HG03097 (cell line): ENCODE data around the gene ATG4A.

Experiments
- ATAC-seq: cut with Tn5 transposase; IDR thresholded peaks from one replicate; pipeline ENCODE4 v1.9.1; 2021; ENCODE audit not compliant: unreplicated experiment, low FRiP score

ATG4A gene

GRCh38 chrX:108121291-108121690, 29.7 kb downstream of the ATG4A start:
- ATAC-seq, result no peak

- ATAC-seq, result no peak
Measured at GRCh38 chrX:108122748-108123147, 31.2 kb downstream of the ATG4A start.

DNA sequence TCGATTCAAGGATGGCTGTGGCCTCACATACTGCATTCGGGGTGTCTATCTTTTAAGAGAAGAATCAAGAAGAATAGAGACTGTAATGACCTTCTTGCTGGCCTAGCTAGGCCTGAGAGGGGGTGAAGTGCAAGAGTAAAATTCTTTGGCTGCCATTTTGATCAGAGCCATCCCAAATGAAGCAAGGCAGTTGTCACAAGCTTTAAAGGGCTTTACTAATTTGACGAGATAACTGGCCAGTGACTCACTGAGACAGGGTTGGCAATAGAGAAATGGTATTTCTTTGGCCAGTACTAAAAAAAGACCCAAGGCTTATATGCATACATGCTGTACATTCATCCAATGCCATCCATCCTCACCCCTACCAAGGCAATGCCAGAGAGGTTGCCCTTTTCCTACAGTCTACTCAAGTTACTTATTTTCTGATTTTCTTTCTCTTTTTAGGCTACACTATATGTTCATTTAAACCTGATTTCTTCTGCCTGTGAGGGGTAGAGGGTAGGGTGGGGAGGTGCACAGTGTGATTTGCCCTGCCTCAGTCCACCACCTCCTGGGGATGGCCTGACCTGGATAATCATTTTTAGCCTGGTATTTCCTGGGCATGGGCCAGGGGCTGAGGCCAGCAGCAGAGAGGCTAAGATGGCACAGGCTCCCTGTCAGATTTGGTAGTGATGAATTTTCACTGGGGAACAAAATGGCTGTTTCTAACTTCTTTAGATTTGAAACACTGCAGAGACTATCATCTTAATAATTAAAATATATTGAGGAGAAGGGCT, 32.2 kb downstream of the ATG4A start:
- no peak for ATAC-seq

GRCh38 chrX:108126661-108127060, 35.1 kb downstream of the ATG4A start:
- no peak for ATAC-seq

- no peak for ATAC-seq
Measured at GRCh38 chrX:108127152-108127551, 35.6 kb downstream of the ATG4A start.

- no peak for ATAC-seq
Measured at GRCh38 chrX:108130889-108131288, 39.3 kb downstream of the ATG4A start.

DNA sequence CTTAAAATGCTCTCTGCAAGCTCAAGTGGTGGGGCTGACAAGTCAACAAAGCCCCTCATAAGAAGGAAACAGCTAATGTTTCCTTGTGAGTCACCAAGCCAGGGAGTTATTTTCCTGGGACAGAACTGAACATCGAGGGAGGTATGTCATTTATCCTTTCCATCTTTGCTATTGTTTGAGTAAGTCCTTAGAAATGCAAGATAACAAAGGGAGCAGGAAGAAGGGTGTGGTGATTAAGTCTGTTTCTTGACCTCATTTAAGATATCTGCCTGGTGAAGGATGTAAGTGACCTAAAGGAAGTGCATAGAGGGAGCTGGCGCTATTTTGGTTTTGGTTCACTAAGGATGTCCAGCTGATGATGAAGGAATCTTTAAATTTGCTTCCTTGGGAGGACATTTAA, 39.9 kb downstream of the ATG4A start:
- no peak for ATAC-seq

DNA sequence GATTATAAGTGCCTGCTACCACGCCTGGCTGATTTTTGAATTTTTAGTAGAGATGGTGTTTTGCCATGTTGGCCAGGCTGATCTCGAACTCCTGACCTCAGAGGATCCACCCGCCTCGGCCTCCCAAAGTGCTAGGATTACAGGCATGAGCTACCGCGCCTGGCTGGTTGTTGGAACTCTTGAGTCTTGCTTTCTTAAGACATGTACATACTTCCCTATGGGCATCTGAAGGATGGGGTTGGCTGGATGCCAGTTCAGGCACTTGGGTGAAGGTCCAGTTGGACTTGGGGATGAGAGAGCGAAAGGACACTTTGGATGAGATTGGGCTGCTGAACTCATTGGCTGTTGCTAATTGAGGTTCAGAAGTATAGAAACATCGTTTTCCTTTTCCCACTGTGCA, 40.5 kb downstream of the ATG4A start:
- ATAC-seq, result no peak

DNA sequence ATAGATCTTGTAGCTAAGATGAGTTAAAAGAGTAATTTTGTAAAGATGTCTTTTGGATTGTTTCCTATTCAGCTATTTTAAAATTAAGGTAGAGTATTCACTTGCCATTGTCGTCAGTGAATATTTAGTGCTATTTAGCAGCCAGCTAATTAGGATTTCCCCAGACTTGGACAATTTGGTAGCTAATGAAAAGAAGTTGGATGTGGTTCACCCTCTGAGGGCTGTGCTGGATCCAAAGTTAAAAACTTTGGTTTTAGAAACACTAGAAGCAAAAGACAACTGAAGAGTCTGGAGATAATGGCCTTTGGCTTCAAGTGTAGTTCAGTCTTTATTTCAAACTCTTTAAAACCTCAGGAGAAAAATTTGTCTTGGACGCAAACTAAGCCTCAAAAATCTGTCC, 41.3 kb downstream of the ATG4A start:
- no peak for ATAC-seq

- ATAC-seq, result no peak
Measured at GRCh38 chrX:108134724-108135123, 43.1 kb downstream of the ATG4A start.

DNA sequence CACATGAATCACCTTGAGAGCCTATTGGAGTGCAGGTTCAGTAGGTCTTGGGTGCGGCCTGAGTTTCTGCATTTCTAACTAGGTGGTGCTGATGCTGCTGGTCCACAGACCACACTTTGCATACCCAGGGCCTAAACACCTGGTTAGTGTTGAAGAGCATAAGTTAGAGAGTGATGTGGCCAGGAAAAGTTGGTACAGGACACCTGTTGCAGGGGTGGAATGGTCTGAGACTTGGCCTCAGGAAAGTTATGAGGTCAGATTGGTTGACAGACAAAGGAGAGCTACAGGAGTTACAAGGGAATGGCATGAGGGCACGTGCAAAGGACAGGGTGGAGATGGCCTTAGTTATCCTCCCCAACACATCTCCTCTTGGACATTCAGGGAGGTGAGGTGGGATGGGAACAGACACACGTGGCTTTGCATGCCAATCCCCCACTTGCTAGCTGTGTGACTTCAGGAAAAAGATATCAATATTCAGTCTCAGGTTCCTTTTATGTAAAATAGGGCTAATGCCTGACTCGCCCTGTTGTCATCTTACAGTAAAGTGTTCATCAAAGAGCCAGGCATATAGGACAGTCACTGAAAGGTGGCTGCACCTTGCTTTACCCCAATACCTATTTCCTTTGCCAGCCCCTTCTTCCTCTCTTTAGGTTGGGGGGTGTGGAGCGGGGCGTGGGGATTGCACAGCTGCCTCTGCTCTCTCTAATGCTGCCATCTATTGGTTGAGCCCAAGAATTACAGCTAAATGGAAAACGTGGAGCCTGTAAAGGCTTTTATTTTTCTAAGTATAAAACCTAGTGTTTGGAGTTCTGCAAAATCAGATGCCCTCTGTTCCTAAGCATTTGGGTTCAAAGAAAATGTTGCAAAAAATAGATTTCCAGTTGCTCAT, 47.5 kb downstream of the ATG4A start:
- ATAC-seq, result no peak

DNA sequence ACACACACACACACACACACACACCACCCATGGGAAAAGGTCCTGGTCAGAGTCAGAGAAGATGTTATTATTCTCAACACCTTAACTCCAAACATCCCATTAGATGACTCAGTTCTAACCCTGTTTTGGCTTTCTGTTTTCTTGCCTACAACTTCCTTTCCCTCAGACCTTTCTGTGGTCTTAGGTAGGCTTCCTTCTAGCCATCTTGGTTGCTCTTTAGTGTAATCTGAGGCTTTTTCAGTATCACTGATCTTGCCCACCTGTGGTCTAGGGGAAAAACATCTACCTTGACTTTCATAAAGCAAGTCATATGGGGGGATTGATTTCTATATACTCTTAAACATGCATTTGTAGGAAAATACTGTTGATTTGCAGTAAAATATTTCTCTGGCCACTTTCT, 56.9 kb downstream of the ATG4A start:
- peak; percentile 93 for ATAC-seq

- no peak for ATAC-seq
Measured at GRCh38 chrX:108156082-108156481, 64.5 kb downstream of the ATG4A start.

GRCh38 chrX:108156934-108157466, 65.4 kb downstream of the ATG4A start:
- ATAC-seq, result no peak

- ATAC-seq, result no peak
Measured at GRCh38 chrX:108157628-108158027, 66.0 kb downstream of the ATG4A start.

DNA sequence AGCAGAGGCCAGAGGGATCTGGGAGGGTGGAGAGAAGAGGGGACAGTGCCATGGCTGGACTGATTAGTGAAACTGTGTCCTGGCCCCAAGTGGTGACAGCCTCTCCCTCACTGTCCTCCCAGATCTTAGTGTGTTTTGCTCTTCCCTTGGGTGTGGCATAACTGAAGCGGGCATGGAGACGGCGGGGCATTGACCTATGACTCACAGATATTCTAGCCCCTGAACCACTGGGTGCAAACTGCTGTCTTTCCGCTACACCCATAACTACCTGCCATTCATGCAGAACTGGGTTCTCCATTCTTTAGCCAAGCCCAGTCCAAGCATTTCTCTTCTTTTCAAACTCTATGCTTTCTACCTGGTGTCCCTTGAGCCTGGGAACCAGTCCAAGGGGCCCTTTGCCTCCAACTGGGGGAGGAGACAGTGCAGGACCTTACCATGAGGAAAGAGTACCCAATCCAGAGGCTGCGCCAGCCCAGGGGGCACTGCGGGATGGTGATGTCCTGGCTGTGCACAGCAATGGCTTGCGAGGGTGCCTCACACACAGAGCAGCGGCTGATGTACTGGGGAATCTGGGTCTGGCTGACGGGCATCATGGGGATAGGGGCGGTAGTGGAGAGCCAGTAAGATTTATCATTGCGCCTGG, 67.6 kb downstream of the ATG4A start:
- no peak for ATAC-seq

GRCh38 chrX:108160309-108160708, 68.7 kb downstream of the ATG4A start:
- ATAC-seq, result no peak

DNA sequence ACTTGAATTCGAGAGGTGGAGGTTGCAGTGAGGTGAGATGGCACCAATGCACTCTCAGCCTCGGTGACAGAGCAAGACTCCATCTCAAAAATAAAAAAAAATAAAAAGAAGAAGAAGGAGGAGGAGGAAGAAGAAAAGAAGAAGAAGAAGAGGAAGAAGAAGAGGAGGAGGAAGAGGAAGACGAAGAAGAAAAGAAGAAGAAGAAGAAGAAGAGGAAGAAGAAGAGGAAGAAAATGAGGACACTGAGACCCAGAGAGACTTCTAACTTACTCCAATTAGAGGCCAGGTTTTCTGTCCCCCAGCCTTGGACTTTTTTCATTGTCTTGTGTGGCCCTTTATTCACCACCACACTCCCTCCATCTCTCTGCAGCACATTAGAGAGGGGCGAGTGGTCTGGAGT, 70.7 kb downstream of the ATG4A start:
- no peak for ATAC-seq

- ATAC-seq, result no peak
Measured at GRCh38 chrX:108163333-108164082, 71.9 kb downstream of the ATG4A start.

GRCh38 chrX:108165383-108166111, 74.0 kb downstream of the ATG4A start:
- no peak for ATAC-seq
